ENCODE data around the gene ABHD12B.

Gene ABHD12B
- long read RNA-seq, donor 1 = 0 reads
- long read RNA-seq, donor 2 = 0 reads
- long read RNA-seq, donor 3 = 0 reads
- long read RNA-seq, donor 4, partial matches to known transcripts = 6 of 6 reads
- long read RNA-seq, donor 4, other reads (novel, unspliced or antisense) = 0 of 6 reads
- long read RNA-seq, donor 5 = 0 reads
- long read RNA-seq, donor 6, partial matches to known transcripts = 5 of 5 reads
- long read RNA-seq, donor 6, other reads (novel, unspliced or antisense) = 0 of 5 reads
- long read RNA-seq, donor 7 = 0 reads
- long read RNA-seq, donor 8 = 0 reads

GRCh38 chr14:50871914-50872732 is at the start of gene ABHD12B:
Gene ABHD12B (plus strand): TSS chr14:50872053. CDS start chr14:50872175, 122 bp downstream.
- peak; percentile 44 for DNase-seq

- DNase-seq = no peak
Measured at GRCh38 chr14:50822501-50823042, 49.3 kb upstream of the ABHD12B start.

- DNase-seq = no peak
Measured at GRCh38 chr14:50823051-50823761, 48.6 kb upstream of the ABHD12B start.

- no peak for DNase-seq
Measured at GRCh38 chr14:50823762-50824636, 47.9 kb upstream of the ABHD12B start.

GRCh38 chr14:50825307-50825706 is 46.5 kb upstream of the ABHD12B start:
- DNase-seq = no peak

GRCh38 chr14:50826681-50827080 is 45.2 kb upstream of the ABHD12B start:
- DNase-seq = no peak

GRCh38 chr14:50828721-50829488 is 42.9 kb upstream of the ABHD12B start:
- DNase-seq = peak; percentile 26

GRCh38 chr14:50829489-50830043 is 42.3 kb upstream of the ABHD12B start:
- DNase-seq = no peak

- DNase-seq = peak; percentile 88
Measured at GRCh38 chr14:50830044-50830931, 41.6 kb upstream of the ABHD12B start.

- DNase-seq = peak; percentile 92
Measured at GRCh38 chr14:50830932-50831725, 40.7 kb upstream of the ABHD12B start, which contains the start of gene NIN. Gene NIN (minus strand): TSS chr14:50831162. CDS start chr14:50822056, 9,106 bp downstream.

- no peak for DNase-seq
Measured at GRCh38 chr14:50831726-50832168, 40.1 kb upstream of the ABHD12B start.

GRCh38 chr14:50832935-50833630 is 38.8 kb upstream of the ABHD12B start:
- DNase-seq = no peak

- no peak for DNase-seq
Measured at GRCh38 chr14:50834802-50835276, 37.0 kb upstream of the ABHD12B start.

GRCh38 chr14:50835280-50835679 is 36.6 kb upstream of the ABHD12B start:
- no peak for DNase-seq

- no peak for DNase-seq
Measured at GRCh38 chr14:50836515-50836914, 35.3 kb upstream of the ABHD12B start.

- no peak for DNase-seq
Measured at GRCh38 chr14:50837271-50837670, 34.6 kb upstream of the ABHD12B start.

- no peak for DNase-seq
Measured at GRCh38 chr14:50837850-50838470, 33.9 kb upstream of the ABHD12B start.

Data from right kidney (tissue), 9 donors.